ENCODE results near the gene SELENOI.
"Not testable (repeated sequence)": the region's sequence is repeated elsewhere in the genome, so short reads cannot be mapped to it uniquely, and the experiment has no call there.

Gene SELENOI

DNA sequence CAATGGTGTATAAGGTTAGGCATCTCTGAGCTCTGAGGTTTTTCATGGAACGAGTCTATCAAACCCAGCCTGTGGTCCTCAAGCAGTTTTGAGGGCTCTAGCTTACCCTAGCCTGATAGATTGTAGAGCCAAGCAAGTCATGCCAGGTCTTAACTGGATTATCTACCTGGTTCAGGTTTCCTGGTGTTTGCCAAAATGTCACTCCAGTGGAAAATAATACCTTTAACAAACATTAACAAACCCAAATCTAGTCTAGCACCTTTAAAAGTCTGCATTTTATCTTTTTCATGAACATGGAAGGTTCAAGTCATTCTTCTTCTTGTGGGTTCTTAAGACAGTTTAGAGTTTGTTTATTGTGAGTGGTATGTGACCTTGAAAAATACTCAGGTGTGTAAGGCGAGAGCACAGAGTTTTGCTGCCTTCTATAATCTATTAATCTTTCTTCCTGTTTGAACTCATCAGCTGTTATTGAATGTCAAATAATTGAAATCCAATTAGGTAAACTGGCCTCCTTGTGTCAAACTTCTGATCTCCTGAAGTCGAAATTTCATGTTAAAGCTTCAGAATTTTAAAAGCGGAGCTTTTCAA is 14.0 kb downstream of the SELENOI start:
- DNase-seq: peak; percentile 38

- DNase-seq: no peak
Measured at GRCh38 chr2:26363323-26363722, 17.4 kb downstream of the SELENOI start.

DNA sequence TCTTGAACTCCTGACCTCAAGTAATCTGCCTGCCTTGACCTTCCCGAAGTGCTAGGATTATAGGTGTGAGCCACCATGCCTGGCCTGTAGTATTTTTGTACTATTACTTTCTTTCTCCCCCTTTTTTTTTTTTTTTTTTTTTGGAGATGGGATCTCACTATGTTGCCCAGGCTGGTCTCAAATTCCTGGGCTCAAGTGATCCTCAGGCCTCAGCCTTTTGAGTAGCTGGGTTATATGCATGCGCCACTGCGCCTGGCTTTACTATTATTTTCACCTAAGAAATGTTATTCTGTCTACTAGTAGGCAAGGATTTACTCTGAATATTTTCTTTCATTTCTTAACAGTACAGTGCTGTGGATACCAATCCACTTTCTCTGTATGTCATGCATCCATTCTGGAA is 18.0 kb downstream of the SELENOI start:
- no peak for DNase-seq

GRCh38 chr2:26364669-26365068 is 18.7 kb downstream of the SELENOI start:
- no peak for DNase-seq

DNA sequence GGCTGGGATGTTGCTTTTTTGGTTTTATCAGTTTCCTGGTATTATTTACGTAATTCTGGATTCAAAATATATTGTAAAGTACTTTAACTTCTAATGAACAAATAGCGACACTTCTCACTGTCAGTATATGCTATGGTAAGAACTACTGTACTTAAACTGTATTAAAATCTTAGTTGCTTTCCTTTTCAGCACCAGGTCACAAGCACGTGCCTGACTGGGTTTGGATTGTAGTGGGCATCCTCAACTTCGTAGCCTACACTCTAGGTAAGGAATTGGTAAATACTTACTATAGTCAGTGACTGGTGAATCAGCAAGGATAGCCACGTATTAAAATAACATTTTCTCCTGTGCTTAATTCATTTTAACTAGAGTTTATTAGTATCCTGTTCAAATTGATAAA is 21.0 kb downstream of the SELENOI start:
- no peak for DNase-seq

DNA sequence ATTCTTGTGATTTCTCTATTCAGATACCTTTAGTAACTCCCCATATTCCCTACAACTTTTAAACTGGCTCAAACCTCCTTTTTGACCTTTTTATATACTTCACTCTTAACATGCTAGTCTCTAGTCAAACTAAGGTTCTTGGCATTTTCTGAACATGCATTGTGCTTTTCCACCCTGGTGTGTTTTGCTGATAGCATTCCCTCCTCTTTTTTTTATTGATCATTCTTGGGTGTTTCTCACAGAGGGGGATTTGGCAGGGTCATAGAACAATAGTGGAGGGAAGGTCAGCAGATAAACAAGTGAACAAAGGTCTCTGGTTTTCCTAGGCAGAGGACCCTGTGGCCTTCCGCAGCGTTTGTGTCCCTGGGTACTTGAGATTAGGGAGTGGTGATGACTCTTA is 23.7 kb downstream of the SELENOI start:
- DNase-seq: not testable (repeated sequence)

GRCh38 chr2:26370909-26371308 is 25.0 kb downstream of the SELENOI start:
- not testable (repeated sequence) for DNase-seq

- no peak for DNase-seq
Measured at GRCh38 chr2:26376799-26377198, 30.9 kb downstream of the SELENOI start.

- DNase-seq: no peak
Measured at GRCh38 chr2:26380281-26380680, 34.3 kb downstream of the SELENOI start.

DNA sequence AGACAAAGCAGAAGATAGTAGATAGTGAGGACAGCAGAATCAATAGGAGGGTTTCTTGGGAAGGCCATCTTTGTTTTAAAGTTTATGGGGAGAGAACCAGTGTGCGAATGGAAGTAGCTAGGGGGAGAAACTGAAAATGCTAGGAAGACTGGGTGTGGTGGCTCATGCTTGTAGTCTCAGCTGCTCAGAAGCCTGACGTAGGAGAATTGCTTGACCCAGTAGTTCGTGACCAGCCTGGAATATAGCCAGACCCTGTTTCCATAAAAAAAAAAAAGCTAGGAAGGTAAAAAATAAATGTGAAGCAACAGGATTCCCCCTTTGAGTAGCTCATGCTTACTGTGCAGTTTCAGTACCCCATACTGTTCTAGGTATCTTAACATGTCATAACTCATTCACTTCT is 36.6 kb downstream of the SELENOI start:
- no peak for DNase-seq

DNA sequence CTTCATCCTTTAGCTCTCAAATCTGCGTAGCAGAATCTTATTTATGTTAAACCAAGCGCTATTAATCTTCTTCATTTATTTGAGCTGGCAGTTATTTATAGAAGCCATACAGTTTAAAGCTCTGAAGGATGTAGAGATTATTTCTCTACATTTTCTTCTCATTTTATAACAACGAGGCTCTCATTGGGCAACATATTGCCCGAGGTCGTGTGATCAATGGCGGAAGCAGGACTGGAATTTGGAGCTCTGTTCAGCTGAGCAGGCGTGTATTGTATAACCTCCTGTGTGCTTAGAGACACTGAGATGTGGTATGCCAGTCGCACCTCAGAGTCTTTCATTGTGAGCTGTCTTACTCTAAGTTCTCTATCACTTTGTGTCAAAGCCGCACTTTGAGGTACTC is 38.2 kb downstream of the SELENOI start:
- no peak for DNase-seq

DNA sequence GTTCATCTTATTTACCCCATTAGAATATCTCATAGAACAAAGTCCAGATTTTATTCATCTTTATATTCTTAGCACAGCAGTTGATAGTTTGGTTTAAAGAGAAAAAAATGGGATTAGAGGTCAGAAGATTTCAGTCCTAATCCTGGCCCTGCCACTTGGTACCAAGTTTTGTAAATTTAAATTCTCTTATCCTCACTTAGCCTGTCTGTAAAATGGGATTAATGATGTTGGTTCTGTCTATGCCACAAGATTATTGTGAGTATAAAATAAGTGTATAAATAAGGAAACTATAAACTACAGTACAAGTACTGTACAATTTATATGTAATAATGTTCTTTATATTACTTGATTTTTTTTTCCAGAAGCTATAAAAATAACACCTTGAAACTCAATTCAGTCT is 38.7 kb downstream of the SELENOI start:
- DNase-seq: no peak

DNA sequence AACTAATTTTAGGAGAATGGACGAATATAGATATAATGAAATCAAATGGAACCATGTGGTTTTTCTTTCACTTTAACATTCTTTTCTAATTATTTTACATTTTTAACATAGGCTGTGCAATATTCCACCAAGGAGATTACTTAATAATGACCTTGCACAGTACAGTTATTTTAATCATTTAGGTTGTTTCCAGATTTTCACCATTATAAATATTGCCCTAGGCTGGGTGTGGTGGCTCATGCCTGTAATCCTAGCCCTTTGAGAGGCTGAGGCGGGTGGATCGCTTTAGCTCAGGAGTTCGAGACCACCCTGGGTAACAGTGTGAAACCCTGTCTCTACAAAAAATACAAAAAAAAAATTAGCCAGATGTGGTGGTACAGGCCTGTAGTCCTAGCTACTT is 41.2 kb downstream of the SELENOI start:
- DNase-seq: no peak

GRCh38 chr2:26394694-26395093 is 48.8 kb downstream of the SELENOI start:
- no peak for DNase-seq

DNA sequence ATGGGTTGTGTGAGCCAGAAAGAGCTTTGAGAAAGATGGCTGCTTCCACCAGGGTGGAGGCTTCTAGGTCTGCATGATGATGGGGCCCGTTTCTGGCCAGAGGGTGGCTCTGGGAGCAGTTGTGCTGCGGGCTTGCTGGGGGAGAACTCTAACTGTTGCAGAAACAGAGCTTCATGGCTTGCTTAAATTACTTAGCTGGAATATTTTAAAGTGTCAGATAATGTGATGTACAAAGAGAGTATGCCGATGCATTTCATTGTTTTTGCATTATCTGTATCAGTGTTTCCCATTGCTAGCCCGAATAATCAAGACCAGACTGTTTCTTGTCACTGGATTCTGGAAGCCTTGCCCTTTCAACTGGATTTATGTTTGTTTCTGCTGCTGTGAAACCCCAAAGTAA is 49.5 kb downstream of the SELENOI start:
- no peak for DNase-seq

- DNase-seq: no peak
Measured at GRCh38 chr2:26396734-26397298, 50.9 kb downstream of the SELENOI start.

- DNase-seq: no peak
Measured at GRCh38 chr2:26399771-26400376, 53.9 kb downstream of the SELENOI start.

DNA sequence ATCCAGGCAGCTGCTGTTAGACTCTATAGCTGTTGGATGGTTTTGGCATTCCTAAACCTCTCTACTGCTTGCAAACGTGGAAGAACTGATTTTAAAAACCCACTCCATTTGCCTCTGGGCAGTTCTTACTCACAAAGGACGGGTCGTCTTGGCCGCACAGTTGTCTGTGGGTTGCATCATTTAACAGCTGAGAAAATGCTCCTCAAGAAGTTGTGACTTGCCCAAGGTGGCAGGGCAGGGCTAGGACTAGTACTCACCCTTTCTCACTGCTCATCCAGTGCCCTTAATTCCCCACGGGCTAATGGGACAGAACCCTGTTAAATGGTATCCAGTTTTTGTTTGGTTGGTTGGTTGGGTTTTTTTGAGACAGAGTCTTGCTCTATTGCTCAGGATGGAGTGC is 54.8 kb downstream of the SELENOI start:
- no peak for DNase-seq

DNA sequence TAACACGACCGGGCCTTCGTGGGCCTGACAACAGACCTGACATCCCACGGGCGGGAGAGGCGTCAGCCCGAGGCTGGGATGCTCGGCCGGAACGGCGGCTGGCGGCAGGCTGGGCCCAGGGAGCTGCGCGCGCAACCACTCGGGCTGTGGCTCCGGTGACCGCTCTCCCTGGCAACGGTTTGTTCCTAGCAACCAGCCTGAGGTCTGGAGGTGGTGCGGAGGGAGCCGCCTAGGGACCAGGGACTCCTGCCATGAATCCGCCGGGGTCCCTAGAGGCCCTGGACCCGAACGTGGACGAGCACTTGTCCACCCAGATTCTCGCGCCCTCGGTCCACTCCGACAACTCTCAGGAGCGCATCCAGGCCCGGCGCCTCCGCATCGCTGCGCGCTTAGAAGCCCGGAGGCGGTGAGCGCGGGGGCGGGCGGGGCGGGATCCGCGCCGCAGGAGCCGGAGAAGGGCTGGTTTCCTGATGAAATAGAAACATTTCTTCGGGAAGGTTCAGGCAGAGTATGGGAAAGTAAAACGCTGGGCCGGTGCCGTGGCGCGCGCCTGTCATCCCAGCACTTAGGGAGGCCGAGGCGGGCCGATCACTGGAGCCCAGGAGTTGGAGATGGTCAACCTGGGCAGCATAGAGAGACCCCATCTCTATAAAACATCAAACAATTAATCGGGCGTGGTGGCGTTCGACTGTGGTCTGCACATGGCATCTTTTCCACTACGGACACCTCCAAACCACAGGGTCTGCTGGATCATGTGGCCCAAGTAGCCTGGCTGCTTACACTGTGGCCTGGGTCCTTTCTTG is 56.0 kb downstream of the SELENOI start, which contains the start of gene DRC1:
DRC1 (plus strand) TSS at position 182 of the 803 bp plus-strand sequence; CDS start at position 252, 70 bp downstream.
- DNase-seq: peak; percentile 68

GRCh38 chr2:26407526-26407925 is 61.6 kb downstream of the SELENOI start:
- DNase-seq: no peak

DNA sequence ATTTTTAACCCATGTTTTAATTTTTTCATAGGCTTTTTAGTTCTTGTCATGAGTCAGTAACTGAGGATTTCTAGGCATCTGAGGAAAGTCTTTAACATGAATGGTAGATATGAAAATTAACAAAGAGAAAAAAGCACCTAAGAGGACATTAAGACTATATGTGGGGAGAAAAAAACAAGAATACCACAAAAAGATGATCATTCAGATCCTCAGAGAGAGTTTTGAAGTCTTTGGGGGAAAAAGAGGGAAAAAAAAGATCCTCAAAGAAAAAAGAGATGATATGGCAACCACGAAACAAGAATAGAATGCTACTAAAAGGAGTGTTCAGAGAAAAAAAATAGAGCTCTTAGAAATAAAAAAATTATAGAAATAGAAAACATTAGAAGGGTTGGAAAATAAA is 63.8 kb downstream of the SELENOI start:
- no peak for DNase-seq

GRCh38 chr2:26410764-26411243 is 64.9 kb downstream of the SELENOI start:
- no peak for DNase-seq

DNA sequence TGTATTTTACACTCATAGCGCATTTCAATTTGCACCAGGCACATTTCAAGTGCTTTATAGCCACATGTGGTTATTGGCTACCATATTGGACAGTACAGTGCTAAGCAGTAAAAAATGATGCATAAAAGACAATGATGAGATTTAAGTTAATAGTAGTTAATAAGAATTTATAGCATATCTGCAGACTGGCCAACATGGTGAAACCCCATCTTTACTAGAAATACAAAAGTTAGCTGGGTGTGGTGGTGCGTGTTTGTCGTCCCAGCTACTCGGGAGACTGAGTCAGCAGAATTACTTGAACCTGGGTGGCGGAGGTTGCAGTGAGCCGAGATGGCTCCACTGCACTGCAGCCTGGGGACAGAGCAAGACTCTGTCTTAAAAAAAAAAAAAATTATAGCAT is 65.5 kb downstream of the SELENOI start:
- DNase-seq: no peak
